ENCODE data around the gene KRTAP20-1.

Gene KRTAP20-1

GRCh38 chr21:30634906-30635305 lies 18.7 kb downstream of the KRTAP20-1 start, which contains the start of gene KRTAP20-2:
KRTAP20-2 (plus strand) TSS chr21:30635206; CDS start chr21:30635264, 58 bp downstream.
- ATAC-seq (ENCODE audit: low read depth) (no peak), DNase-seq (ENCODE audit: low spot score) (no peak)
- TF ChIP-seq CTCF (IDR thresholded peaks at IDR 0.05; ENCODE audit: poor library complexity, severe bottlenecking), result no peak
- Histone ChIP-seq H3K27ac (ENCODE audit: poor library complexity, severe bottlenecking) (no peak within 1 kb of the TSS), H3K27me3 (ENCODE audit: insufficient read depth, poor library complexity, severe bottlenecking) (no peaks in the 10 kb centered on the region), H3K9me3 (ENCODE audit: severe bottlenecking) (no peaks in the 10 kb centered on the region), H3K4me3 (ENCODE audit: severe bottlenecking) (no peak within 1 kb of the TSS), H3K36me3 (ENCODE audit: low read depth) (no peaks in the 10 kb centered on the region), H3K4me1 (ENCODE audit: insufficient read depth, poor library complexity, severe bottlenecking) (no peaks in the 10 kb centered on the region)

DNA sequence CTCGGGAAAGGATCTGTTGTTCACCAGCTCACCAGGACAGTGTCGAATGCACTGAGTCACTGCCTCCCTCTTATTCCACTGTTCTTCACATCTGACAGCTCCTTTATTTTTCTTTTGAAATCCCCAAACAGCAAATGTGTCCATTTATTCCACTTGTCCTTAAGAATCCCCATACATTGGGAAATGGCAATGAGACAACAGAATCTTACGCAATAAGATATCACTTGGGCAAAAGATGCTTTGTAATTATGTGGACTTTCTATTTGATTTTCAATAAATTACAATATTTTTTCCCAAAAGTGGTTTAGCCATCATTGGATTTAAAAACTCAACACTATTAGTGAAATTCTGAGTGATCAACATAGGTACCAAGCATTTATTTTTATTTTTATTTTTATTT lies 22.5 kb downstream of the KRTAP20-1 start:
- H3K4me1 ChIP-seq (ENCODE audit: insufficient read depth, poor library complexity, severe bottlenecking), result no peaks in the 10 kb centered on the region
- no peaks in the 10 kb centered on the region for H3K27me3 ChIP-seq (ENCODE audit: insufficient read depth, poor library complexity, severe bottlenecking)
- no peaks in the 10 kb centered on the region for H3K9me3 ChIP-seq (ENCODE audit: severe bottlenecking)
- no peak overlapping the region for H3K27ac ChIP-seq (ENCODE audit: poor library complexity, severe bottlenecking)
- DNase-seq (ENCODE audit: low spot score) (no peak), ATAC-seq (ENCODE audit: low read depth) (no peak)
- H3K36me3 ChIP-seq (ENCODE audit: low read depth), result no peaks in the 10 kb centered on the region
- TF ChIP-seq CTCF (IDR thresholded peaks at IDR 0.05; ENCODE audit: poor library complexity, severe bottlenecking), result no peak
- no peak overlapping the region for H3K4me3 ChIP-seq (ENCODE audit: severe bottlenecking)

GRCh38 chr21:30642564-30642963 lies 26.3 kb downstream of the KRTAP20-1 start, which contains the start of gene KRTAP20-3:
KRTAP20-3 (plus strand) TSS chr21:30642864.
- Histone ChIP-seq H3K27ac (ENCODE audit: poor library complexity, severe bottlenecking) (no peak within 1 kb of the TSS), H3K36me3 (ENCODE audit: low read depth) (no peaks in the 10 kb centered on the region), H3K4me1 (ENCODE audit: insufficient read depth, poor library complexity, severe bottlenecking) (no peaks in the 10 kb centered on the region), H3K9me3 (ENCODE audit: severe bottlenecking) (no peaks in the 10 kb centered on the region), H3K4me3 (ENCODE audit: severe bottlenecking) (no peak within 1 kb of the TSS), H3K27me3 (ENCODE audit: insufficient read depth, poor library complexity, severe bottlenecking) (peaks cover 3% of the 10 kb centered on the region)
- DNase-seq (ENCODE audit: low spot score) (no peak), ATAC-seq (ENCODE audit: low read depth) (no peak)
- no peak for TF ChIP-seq CTCF (IDR thresholded peaks at IDR 0.05; ENCODE audit: poor library complexity, severe bottlenecking)

DNA sequence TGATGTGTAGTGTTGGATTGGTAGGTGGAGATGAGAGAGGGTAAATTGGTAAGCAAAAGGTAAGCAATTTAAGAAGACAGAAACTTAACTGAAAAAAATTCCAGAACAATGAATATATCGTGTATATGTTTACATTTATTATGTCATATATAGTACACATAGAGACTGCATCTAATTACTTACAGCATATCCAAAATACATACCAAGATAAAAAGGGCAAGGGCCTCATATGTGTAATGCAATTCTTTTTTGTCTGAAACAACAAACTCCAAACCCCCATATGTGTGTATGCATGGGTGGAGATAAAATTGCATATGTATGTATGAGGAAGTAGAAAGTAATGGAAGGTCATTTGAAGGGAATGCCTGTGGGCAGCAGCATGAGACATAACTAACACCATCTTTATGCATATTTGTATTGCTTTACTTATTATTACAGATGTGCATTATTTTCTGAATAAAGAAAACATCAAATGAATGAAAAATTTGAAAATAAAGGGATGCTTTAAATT lies 30.7 kb downstream of the KRTAP20-1 start:
- no peak for TF ChIP-seq CTCF (IDR thresholded peaks at IDR 0.05; ENCODE audit: poor library complexity, severe bottlenecking)
- DNase-seq (ENCODE audit: low spot score), result no peak
- Histone ChIP-seq H3K4me3 (ENCODE audit: severe bottlenecking) (no peak overlapping the region), H3K27ac (ENCODE audit: poor library complexity, severe bottlenecking) (no peak overlapping the region), H3K36me3 (ENCODE audit: low read depth) (no peaks in the 10 kb centered on the region), H3K9me3 (ENCODE audit: severe bottlenecking) (no peaks in the 10 kb centered on the region), H3K4me1 (ENCODE audit: insufficient read depth, poor library complexity, severe bottlenecking) (no peaks in the 10 kb centered on the region), H3K27me3 (ENCODE audit: insufficient read depth, poor library complexity, severe bottlenecking) (peaks cover 21% of the 10 kb centered on the region)
- ATAC-seq (ENCODE audit: low read depth), result no peak

DNA sequence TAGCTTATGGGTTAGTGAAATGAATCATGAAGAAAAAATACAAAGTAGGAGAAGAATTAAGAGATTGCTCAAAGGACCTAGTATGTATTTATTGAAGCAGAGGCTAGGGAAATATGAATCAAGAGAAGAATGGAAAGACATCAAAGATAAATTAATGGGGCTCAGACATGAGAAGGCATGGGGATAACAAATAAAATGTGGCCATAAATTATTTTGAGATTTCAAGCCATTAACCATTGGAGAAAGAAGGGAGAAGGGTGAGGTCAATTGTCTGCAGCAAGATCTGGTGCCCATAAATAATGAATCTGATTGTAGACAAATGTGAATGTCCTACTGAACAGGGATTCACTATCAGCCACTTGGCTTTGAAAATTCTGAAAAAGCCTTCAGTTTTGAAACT lies 36.7 kb downstream of the KRTAP20-1 start:
- no peak for TF ChIP-seq CTCF (IDR thresholded peaks at IDR 0.05; ENCODE audit: poor library complexity, severe bottlenecking)
- DNase-seq (ENCODE audit: low spot score) (no peak), ATAC-seq (ENCODE audit: low read depth) (no peak)

More for the DNA sequence above, 36.7 kb downstream of the KRTAP20-1 start:
- H3K4me3 ChIP-seq (ENCODE audit: severe bottlenecking), result no peak overlapping the region
- H3K27ac ChIP-seq (ENCODE audit: poor library complexity, severe bottlenecking), result no peak overlapping the region
- no peaks in the 10 kb centered on the region for H3K4me1 ChIP-seq (ENCODE audit: insufficient read depth, poor library complexity, severe bottlenecking)
- H3K9me3 ChIP-seq (ENCODE audit: severe bottlenecking), result no peaks in the 10 kb centered on the region
- H3K36me3 ChIP-seq (ENCODE audit: low read depth), result no peaks in the 10 kb centered on the region
- peaks cover 43% of the 10 kb centered on the region for H3K27me3 ChIP-seq (ENCODE audit: insufficient read depth, poor library complexity, severe bottlenecking)
